Glomerular visceral epithelial cell (primary cell): ENCODE data around the gene ODAD4.

Source experiments
- DNase-seq: peaks from one replicate; pipeline ENCODE4 v3.0.0-alpha.2; 2016; ENCODE audit errors: extremely low spot score

Gene ODAD4, protein sequence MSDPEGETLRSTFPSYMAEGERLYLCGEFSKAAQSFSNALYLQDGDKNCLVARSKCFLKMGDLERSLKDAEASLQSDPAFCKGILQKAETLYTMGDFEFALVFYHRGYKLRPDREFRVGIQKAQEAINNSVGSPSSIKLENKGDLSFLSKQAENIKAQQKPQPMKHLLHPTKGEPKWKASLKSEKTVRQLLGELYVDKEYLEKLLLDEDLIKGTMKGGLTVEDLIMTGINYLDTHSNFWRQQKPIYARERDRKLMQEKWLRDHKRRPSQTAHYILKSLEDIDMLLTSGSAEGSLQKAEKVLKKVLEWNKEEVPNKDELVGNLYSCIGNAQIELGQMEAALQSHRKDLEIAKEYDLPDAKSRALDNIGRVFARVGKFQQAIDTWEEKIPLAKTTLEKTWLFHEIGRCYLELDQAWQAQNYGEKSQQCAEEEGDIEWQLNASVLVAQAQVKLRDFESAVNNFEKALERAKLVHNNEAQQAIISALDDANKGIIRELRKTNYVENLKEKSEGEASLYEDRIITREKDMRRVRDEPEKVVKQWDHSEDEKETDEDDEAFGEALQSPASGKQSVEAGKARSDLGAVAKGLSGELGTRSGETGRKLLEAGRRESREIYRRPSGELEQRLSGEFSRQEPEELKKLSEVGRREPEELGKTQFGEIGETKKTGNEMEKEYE

DNA sequence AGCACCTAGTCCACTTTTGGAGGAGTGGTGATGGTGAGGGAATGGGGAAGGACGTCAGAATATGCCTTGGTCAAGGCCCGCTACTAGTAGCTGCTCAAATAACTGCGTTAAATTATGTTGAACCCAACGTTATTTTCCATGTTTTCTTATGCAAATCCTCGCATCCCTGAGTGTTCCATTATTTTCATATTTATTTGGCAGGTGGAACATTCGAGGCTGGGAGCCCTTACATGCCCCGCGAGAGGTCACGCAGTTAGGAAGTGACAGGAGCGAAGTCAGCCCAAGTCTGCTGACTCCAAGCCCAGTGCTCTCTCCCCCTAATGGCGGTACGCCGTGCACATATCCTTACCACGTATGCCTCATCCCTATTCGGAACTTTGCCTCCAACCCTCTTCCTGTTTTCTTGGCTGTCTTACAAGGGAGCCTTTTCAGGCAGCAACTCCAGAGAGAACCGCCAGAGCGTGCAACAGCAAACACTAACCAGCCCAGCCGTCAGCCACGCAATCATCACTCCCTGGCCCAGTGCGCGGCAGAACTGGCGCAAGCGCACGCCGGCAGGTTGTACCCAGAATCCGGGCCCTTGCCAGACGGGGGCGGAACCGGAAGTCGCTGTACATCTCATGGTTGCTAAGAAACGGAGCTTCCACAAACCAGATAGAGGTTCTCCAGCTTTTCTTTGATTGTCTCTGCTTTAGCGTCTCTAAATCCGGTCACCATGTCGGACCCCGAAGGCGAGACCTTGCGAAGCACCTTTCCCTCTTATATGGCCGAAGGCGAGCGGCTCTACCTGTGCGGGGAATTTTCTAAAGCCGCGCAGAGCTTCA is at the start of gene ODAD4:
Gene ODAD4, plus strand, starts transcription at position 609 of the 824 bp plus-strand sequence. Its CDS starts 107 bp downstream, at position 716.
- peak; percentile 97 for DNase-seq

DNA sequence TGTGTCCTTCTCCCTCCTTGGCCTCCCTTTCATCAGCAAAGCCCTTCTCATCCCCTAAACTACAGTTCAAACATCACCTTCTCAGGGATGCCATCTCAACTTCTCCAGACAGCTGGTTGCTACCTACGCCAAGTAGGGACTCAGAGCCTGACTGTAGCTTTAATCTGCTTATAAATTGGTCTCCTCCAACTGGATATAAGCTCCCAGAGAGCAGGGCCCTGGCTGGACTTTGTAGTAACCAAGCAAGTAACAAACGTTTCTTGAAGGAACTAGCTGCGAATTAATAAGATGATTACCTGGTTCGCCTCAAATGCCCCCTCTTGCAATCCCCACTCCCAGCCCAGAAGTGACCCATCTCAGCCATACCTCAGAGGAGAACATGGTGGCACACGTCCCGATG is 47.7 kb upstream of the ODAD4 start:
- no peak for DNase-seq

- DNase-seq, result no peak
Measured at GRCh38 chr17:41885733-41886132, 44.7 kb upstream of the ODAD4 start.

DNA sequence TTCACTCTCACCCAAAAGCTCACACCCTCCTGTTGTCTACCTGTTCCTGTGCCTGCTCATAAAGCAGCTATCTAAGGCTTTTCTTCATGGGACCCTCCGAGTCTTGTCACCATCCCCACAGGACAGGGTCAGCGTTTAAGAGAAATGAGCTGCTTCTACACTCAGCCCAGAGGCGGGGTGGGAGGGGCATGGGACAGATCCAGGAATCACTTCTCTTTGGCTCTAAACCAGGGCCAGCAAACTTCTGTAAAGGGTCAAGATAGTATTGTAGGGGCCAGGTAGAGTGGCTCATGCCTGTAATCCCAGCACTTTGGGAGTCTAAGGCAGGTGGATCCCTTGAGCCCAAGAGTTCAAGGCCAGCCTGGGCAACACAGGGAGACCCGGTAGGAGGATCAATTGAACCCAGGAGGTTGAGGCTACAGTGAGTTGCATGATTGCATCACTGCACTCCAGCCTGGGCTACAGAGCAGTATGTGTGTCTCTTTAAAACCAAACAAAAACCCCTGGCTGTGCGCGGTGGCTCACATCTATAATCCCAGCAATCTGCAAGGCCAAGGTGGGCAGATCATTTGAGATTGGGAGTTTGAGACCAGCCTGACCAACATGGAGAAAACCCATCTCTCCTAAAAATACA is 42.0 kb upstream of the ODAD4 start:
- DNase-seq, result no peak

GRCh38 chr17:41891135-41892020 is 39.0 kb upstream of the ODAD4 start:
- no peak for DNase-seq

DNA sequence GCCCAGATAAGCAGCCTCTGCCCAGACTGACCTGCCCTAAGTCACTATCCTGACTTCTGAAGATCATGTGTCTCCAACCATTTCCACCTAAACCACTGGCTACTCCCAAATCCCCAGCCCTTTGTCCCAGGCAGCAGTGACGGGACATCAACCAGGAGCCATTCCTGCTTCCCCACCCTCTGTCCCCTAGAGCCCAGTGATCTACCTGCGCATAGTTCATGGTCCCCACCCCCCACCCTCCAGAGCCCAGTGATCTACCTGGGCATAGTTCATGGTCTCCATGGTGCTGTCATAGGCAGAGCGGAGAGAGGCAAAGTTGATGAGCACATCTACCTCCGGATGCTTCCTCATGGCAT is 38.4 kb upstream of the ODAD4 start:
- DNase-seq, result no peak

DNA sequence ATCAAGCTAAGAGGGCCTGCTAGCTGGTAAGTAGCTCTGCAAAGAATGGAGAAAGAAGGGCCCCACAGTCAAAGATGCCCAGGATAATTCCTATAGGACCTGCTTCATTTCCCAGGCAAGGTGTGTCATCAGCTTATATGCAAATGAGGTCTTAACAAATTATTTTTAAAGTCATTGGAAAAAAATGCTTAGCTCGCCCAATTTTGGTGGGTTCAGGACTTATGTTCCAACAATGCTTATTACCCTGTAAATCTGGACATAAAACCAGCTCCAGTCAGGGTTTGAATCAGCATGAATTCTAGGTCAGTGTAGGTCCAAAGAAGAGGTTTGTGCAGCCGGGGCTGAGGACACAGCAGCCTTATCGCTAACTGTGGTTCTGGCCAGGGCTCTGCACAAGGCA is 37.0 kb upstream of the ODAD4 start:
- DNase-seq, result no peak

DNA sequence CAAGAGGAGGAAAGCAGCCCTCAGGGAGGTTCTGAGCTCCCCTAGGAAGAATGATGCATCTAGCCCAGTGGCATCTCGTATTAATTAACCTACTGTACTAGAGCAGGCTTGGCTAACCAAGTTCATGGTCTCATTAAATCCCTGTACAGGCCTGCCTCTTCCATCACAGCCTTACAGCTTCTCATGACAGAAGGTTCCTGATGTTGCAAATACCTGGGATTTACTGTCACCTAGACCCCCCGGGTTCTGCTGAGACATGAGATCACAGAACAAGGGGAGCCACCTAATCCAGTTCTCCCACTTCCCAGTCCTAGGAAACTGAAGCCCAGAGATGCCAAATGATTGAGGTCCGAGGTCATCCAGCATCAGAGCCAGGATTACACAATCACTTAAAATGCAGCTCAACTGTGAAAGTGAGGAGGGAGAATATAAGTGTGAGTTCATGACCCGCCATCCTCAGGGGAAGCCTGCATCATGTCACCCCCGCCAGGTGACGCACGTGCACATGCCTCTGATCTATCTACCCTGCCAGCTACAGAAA is 35.6 kb upstream of the ODAD4 start:
- DNase-seq, result peak; percentile 80

DNA sequence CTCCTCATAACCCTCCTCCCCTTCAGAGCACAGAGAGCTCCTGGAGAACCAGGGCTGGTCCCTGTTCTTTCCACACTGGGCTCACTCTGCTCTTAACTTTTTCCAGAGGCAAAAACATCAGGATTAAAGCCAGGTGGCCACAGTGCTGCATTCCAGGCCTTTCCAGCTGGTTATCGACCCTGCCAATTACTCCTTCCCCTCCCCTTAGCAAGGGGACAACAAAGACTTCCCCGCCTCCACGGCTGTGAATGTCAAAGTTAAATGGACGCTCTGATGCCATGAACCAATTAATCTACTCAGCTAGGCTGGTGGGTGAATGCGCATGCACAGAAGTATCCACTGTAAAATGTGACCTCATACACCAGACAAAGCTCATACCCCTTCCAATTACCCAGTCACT is 34.8 kb upstream of the ODAD4 start:
- DNase-seq, result no peak

GRCh38 chr17:41896726-41897125 is 33.7 kb upstream of the ODAD4 start:
- DNase-seq, result no peak

GRCh38 chr17:41901646-41902045 is 28.8 kb upstream of the ODAD4 start:
- no peak for DNase-seq

GRCh38 chr17:41904242-41904841 is 26.1 kb upstream of the ODAD4 start:
- DNase-seq, result no peak

DNA sequence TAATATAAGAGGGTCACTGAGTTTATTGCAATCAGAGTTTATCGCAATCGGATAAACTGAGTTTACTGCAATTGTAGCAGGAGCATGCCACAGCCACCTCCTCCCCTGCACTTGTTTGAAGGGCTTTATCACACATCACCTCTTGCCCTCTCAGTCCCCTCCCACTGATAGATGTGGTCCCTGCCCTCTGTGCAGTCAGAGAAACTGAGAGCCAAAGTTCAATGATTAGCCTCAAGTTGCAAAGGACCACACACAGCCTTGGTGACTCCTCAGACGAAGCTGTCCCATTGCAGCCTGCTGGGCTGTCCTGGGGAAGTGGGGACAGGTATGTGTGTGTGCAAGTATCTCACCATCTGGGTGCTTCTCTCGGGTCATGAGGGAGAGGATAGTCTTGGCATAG is 25.2 kb upstream of the ODAD4 start:
- DNase-seq, result no peak

GRCh38 chr17:41906465-41907184 is 23.8 kb upstream of the ODAD4 start:
- peak; percentile 54 for DNase-seq

DNA sequence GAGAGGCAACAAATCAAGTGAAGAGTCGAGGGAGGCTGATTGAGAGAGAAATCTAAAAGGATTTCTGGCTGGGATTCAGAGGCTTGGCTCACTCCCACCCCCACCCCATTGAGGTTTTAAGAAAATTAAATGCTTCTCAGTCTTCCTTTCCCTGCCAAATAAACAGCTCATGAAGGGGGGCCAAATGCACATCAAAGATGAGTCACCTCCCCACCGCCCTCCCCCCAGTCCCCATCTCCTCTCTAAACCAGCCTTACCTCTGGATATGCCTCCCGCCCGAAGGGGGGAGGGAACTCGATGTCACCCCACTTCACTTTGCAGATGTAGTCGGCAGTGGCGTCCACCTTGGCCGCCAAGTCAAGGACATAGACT is 23.2 kb upstream of the ODAD4 start:
- DNase-seq, result peak; percentile 88

DNA sequence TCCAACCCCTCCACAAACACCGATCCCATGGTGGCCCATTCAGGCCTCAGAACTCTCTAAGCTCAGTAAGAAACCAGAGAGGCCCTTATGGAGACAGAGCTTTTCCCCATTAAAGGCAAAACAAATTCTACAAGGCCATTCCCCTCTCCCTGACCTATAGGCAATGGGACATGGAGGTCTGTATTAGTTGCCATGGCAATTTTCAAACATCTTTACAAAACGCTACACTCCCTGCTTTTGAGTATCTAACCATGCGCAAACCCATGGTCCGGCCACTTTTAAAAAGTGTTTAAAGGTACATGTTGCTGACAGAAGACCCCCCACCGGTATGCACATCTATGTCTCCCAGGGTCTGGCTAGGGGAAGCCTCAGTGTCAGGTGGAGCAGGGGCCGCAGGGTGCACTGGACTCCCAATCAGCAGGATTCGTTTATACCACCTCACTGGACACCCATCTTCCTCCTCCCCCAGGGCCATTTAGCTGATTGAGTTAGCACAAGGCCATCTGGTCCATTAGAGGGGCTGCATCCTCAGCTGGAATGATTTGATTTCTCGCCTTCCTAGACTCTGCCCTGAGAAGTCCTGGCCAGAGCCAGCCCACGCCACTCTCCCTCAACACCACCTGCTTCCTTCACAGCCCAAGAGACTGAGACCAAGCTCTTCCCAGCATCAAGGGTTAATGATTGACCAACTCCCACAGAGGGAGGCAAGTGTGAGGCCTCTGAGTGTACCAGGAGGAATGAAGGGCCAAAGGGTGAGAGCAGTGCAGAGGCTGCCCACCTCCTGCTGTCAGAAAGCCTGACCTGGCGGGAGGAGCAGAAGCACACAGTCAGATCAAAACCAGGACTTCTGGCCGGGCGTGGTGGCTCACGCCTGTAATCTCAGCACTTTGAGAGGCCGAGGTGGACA is 22.5 kb upstream of the ODAD4 start:
- DNase-seq, result peak; percentile 99

DNA sequence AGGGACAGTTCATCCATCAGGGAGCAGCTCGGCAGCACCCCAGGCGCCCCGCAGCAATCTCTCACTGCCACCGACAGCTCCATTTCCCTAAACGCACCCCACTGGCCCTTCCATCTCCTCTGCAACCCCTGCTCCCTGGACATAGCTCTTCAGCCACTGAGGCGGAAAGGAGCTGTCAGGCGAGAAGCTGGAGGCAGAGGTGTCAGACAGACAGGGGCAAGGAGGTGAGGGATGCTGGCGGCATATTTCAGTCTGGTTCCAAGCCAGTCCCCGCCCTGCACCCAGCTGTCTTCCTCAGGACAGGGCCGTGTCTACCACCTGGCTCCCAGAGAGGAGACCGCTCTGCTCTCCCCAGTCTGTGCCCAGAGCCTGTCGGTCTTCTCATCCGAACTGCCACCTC is 21.3 kb upstream of the ODAD4 start:
- DNase-seq, result peak; percentile 66

DNA sequence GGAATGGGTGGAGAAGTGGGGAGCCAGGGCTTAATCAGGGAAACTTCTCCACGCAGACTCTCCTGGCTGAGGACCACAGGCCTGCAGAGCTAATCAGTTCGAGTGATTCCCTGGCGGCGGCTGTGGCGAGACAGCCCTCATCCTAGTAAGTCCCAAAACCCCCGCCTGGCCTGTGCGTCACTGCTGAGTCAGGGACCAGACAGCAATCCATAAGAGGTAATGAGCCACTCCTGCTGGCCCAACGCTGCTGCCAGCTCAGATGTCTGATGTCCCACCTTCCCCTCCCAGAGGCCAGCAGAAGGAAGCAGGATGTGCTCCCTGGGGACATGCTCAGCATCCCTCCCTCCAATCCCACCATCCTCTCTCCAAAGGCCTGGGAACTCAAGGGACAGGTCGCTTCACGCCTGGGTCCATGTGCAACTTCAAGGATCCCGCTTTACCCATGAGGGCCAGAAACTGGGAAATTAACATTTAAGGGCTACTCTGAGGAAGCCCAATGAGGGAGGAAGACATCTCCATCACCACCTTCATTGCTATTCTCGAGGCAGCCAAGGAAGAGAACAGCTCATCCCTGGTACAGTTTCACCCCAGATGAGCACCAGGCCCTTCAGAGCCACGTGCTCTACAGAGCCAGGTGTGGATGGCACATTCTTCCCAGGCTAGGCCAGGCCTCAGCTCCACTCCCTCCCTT is 19.6 kb upstream of the ODAD4 start:
- DNase-seq, result peak; percentile 99
